Measurements from ENCODE around the gene NUDT10.
"Not testable (repeated sequence)": the region's sequence is repeated elsewhere in the genome, so short reads cannot be mapped to it uniquely, and the experiment has no call there.

NUDT10 gene

DNA sequence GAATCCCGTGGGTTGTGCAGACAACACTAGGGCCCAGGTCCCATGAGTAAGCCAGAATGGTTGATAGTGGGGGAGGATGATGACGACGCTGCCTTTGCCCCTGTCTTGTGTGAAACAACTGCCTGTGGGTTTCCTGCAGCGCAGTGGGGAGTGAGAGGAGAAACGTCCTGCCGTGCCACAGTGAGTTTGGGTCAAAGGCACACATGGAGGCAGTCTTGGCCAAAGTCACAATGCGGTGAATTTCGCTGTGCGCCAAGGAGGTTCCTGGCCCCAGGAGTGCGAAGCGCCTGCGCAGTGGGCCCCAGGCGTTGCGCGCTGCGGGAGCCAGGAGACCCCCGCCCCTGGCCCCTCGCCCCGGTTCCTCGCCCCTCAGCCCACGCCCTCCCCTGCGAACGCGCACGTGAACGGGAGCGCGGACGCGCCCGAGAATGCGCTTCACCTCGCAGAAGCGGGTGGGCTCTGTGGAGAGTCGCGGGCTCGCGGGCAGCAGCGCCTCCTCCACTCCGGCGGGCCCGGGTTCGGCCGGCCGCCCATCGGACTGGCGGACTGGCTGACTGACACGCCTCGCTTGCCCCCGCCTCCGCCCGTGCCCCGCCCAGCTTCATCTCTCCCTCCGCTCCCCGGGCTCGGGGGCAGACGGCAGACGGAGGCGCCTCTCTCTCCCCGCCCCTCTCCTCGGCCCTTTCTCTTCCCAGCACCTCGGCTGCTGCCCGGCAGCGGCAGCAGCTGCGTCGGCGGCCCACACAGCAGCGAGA lies at the start of gene NUDT10:
Gene NUDT10, plus strand, starts transcription at position 635 of the 755 bp plus-strand sequence. CDS start 144 bp downstream, outside the sequence.
- DNase-seq (ENCODE audit: low read depth, low spot score), result no peak

DNA sequence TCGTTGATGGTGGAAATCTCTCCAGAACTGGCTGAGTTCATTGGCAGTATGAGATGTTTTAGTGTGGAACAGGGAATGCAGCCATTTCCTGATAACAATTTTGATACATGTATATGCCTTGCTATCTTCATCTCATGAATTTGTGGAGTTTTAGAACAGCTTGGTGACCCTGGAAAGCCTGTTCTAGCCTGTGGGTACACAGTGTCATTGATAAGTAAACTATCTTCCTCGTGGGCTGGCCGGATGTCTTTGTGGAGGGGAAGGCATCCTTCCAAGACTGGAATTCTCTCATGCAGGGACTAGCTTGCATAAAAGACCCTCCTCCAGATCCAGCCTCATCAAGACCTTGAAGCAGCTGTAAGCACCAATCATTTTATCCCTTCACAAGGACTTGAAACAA lies 40.2 kb upstream of the NUDT10 start:
- no peak for DNase-seq (ENCODE audit: low read depth, low spot score)

DNA sequence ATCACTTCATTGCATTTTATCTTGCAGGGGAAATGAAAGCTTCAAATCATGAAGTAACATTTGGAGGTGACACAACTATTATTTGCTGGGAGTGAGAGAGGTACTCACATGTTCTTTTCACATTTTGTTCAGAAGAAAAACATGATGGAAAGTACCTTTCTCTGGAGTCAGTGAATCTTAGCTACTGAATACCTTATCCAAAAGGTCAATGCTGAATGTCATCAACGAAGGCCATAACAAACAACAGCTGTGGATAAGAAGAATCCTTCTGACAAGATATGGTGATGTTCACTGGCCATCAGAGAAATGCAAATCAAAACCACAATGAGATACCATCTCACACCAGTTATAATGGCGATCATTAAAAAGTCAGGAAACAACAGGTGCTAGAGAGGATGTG lies 36.5 kb upstream of the NUDT10 start:
- no peak for DNase-seq (ENCODE audit: low read depth, low spot score)

DNA sequence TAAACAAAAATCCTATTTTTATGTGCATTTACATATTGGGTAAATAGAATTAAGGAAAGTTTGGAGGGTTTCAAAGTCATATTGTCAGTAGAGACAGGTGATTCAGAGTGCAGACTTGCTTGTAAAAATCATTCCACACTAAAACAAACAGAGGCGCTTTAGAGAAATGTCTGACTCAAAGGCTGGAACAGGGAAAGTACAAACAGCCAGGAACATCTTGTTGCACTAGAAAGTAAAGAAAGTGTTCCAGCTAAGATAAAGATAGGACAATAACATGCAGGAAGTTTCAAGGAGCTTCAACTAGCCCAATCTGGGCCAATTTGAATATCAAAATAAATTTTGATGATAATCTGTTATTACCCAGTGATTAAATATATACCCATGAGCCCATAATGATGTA lies 16.4 kb upstream of the NUDT10 start:
- DNase-seq (ENCODE audit: low read depth, low spot score), result no peak

DNA sequence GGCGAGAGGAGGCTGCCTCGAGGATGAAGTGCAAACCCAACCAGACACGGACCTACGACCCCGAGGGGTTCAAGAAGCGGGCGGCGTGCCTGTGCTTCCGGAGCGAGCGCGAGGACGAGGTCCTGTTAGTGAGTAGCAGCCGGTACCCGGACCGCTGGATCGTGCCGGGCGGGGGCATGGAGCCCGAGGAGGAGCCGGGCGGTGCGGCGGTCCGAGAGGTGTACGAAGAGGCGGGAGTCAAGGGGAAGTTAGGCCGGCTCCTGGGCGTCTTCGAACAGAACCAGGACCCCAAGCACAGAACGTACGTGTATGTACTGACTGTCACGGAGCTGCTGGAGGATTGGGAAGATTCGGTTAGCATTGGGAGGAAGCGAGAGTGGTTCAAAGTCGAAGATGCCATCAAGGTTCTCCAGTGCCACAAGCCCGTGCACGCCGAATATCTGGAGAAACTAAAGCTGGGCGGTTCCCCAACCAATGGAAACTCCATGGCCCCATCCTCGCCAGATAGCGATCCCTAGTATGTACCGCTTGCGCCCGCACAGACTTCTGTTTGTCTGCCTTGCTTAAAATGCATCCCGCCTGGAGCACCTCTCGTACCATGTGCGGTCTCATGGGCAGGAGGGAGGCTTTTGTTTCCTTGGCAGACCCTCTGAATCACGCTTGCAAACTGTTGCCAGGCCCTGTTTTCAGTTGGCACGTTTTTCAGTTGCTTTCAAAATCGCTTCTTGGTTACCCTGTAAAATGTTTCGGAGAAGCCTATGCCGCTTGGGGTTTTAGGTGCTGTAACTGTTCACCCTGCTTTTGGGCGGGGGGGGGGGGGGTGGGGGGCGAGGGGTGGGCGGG lies 542 bp downstream of the NUDT10 start:
- not testable (repeated sequence) for DNase-seq (ENCODE audit: low read depth, low spot score)

DNA sequence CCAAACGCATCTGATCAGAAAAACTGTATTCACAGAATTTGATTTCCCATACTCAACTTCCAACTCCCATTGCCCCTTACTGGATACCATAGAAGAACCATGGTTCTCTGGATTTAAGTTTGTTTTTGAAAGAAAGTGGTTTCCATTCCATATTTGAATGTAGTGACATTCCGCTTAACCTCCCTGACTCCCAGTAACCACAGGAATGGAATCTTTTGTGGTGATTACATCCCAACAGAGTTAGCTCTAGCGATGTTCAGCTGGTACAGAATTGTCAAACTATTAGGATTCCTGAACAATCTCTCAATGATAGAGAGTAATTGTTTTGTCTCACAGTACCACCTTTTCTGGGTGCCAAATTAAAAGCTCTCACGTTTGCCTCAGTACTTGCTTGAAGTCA lies 1.7 kb downstream of the NUDT10 start:
- no peak for DNase-seq (ENCODE audit: low read depth, low spot score)

DNA sequence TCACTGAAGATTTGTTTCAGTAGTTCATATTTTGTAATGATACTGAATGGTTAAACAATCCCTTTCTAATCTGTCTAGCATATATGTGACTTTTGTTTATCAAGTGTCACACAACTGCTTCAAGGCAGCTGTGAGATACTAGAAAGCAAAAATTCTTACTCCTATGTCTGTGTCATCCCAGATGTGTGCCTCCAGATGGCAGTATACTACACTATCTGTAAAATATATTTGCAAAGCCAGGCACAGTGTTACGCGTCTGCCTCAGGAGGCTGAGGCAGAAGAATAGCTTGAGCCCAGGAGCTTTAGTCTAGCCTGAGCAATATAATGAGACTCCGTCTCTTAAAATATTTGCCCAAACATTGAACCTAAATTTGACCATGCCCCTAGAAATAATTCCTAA lies 4.0 kb downstream of the NUDT10 start:
- DNase-seq (ENCODE audit: low read depth, low spot score), result peak; percentile 3

DNA sequence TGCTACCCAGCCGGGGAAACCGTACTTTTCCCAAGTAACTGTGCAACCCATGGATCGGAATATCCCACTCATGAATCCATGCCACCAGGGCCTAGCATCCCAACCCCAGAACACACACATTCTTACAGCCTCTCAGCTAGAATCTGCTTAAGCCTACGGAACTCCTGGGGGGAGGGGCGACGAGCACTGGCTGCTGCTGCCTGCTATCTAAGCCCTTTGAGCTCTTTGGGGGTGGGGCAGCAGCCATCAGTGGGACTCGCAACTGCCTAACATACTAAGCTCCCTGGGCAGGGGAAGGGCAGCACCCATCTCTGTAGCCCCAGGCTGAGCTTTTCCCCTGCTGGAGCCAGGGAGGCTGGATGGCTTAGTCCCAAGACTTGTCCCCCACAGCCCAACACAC lies 28.6 kb downstream of the NUDT10 start:
- no peak for DNase-seq (ENCODE audit: low read depth, low spot score)

DNA sequence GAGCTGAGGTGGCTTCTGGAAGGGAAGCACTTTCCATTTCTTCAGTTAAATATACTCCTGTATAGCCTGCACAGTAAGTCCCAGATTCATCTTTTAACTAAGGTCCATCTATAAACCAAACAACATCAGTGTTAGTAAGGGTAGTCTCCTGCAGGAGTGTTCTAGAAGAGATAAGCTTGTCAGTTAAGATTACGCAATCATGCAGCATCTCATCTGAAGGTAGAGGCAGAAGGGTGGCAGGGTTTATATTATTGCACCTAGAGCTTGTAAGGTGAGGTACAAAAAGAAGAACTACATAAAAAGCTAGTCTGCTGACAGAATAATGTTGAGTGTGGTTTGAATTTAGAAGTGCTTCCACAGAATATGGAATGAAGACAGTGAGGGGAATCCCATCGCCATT lies 44.0 kb downstream of the NUDT10 start:
- DNase-seq (ENCODE audit: low read depth, low spot score), result no peak

Measured in brain pericyte (primary cell).